HG02885 (cell line): ENCODE results near the gene ADGRB2.

Source experiments
- ATAC-seq: cut with Tn5 transposase; IDR thresholded peaks from one replicate; pipeline ENCODE4 v1.9.1; 2021; ENCODE audit warnings: mild to moderate bottlenecking; ENCODE audit not compliant: unreplicated experiment, poor library complexity

The ADGRB2 gene

GRCh38 chr1:31688233-31688918, 75.8 kb downstream of the ADGRB2 start:
- no peak for ATAC-seq

GRCh38 chr1:31687601-31688000, 76.5 kb downstream of the ADGRB2 start:
- ATAC-seq, result no peak

GRCh38 chr1:31685795-31686194, 78.3 kb downstream of the ADGRB2 start:
- no peak for ATAC-seq

- ATAC-seq, result no peak
These were observed 80.1 kb downstream of the ADGRB2 start for GRCh38 chr1:31683997-31684396.

- no peak for ATAC-seq
These were observed 82.7 kb downstream of the ADGRB2 start for GRCh38 chr1:31681415-31681814.

- ATAC-seq, result no peak
These were observed 84.4 kb downstream of the ADGRB2 start for GRCh38 chr1:31679676-31680230.

- no peak for ATAC-seq
These were observed 85.0 kb downstream of the ADGRB2 start for GRCh38 chr1:31679091-31679490.

- no peak for ATAC-seq
These were observed 85.5 kb downstream of the ADGRB2 start for GRCh38 chr1:31678681-31679080.

GRCh38 chr1:31677949-31678348, 86.2 kb downstream of the ADGRB2 start:
- ATAC-seq, result no peak

GRCh38 chr1:31677401-31677800, 86.7 kb downstream of the ADGRB2 start:
- no peak for ATAC-seq
